K562 (cell line): ENCODE measurements around the gene EML5. TPM values are rescaled to one million over a fixed set of nuclear protein-coding genes. Genes with fewer than 3 reads are reported as not detected.
A peak's percentile ranks its signal among the peaks of the same experiment; 100 is the strongest.

Source experiments
- ATAC-seq: fragments of 200-7000 bp; cut with Tn5 transposase; 3 replicates; pipeline ENCODE4 v1.9.1; 2020; ENCODE audit warnings: moderate library complexity
- BruUV-seq: library from RNA; stranded (reverse); fragments of 400-500 nt; replicated peaks from 2 replicates; lab custom pipeline; 2021; lab: Mats Ljungman, UMichigan
- CTCF ChIA-PET: fragments of 300-600 bp; formaldehyde crosslinking; extraction: SDS; loops from one replicate; lab custom pipeline; 2021; ENCODE audit warnings: low intra/inter-chr PET ratio; lab: Yijun Ruan, JAX
- POLR2A ChIA-PET: fragments of 300-600, 350-650 bp; sonication (Branson Sonifier 250); formaldehyde crosslinking; extraction: SDS; loops from one replicate; lab custom pipeline; 2021; ENCODE audit warnings: antibody characterized with exemption, inconsistent platforms; lab: Yijun Ruan, JAX
- DNase-seq, 4 experiments: peaks; one replicate each; pipeline versions ENCODE4 v3.0.0 to v3.0.0-alpha.2; 2011 to 2018; ENCODE audit warnings: low spot score in 3 of 4, mixed read lengths in 3 of 4; ENCODE audit errors: extremely low read depth in 1 of 4
- FAIRE-seq: peaks from 2 replicates; lab custom pipeline; 2011; peaks lifted over from hg19 to GRCh38; lab: Jason Lieb, UNC
- H2AFZ ChIP-seq: 2 replicates; pipeline ENCODE4 v1.6.0; 2011; ENCODE audit warnings: low read depth, low read length, control low read depth, inconsistent platforms
- H3K27ac ChIP-seq: fragments of 200-600 bp; 3 replicates; pipeline ENCODE4 v1.8.0; 2011; ENCODE audit warnings: low read depth, mild to moderate bottlenecking, control low read depth, inconsistent platforms, low read length, moderate library complexity, mixed read lengths; ENCODE audit errors: extremely low read depth
- H3K27me3 ChIP-seq, 2 experiments: fragments of 300-600 bp in 1 of 2; 2 replicates in 1 of 2; 3 replicates in 1 of 2; pipeline versions ENCODE4 v1.6.0 to v1.8.0; 2011; ENCODE audit warnings: inconsistent platforms in 2 of 2, low read length in 2 of 2, mild to moderate bottlenecking in 1 of 2, mixed read lengths in 1 of 2, moderate library complexity in 1 of 2; ENCODE audit not compliant: control insufficient read depth in 2 of 2, insufficient read depth in 2 of 2
- H3K36me3 ChIP-seq: fragments of 300-600 bp; 3 replicates; pipeline ENCODE4 v1.8.0; 2011; ENCODE audit warnings: mild to moderate bottlenecking, low read length, inconsistent platforms; ENCODE audit not compliant: control insufficient read depth, insufficient read depth
- H3K4me1 ChIP-seq, 2 experiments: fragments of 200-600 bp in 1 of 2; replicated peaks in 1 of 2; 2 replicates in 1 of 2; 3 replicates in 1 of 2; pipeline versions ENCODE4 v1.5.1 to v1.8.0; 2011; ENCODE audit warnings: inconsistent platforms in 2 of 2, low read length in 2 of 2, mild to moderate bottlenecking in 1 of 2, mixed read lengths in 1 of 2, moderate library complexity in 1 of 2; ENCODE audit not compliant: control insufficient read depth in 2 of 2, insufficient read depth in 2 of 2
- H3K4me2 ChIP-seq: 2 replicates; pipeline ENCODE4 v1.6.1; 2011; ENCODE audit warnings: low read length, control low read depth, inconsistent platforms, mixed read lengths; ENCODE audit not compliant: insufficient read depth
- H3K4me3 ChIP-seq: fragments of 200-600 bp; sonication (generic), shearing (Covaris generic); 2 replicates; pipeline ENCODE4 v1.5.1; 2016; ENCODE audit warnings: control low read depth, inconsistent platforms
- H3K79me2 ChIP-seq: fragments of 200-600 bp; 3 replicates; pipeline ENCODE4 v1.8.0; 2011; ENCODE audit warnings: low read length, inconsistent platforms; ENCODE audit not compliant: control insufficient read depth, insufficient read depth
- H3K9ac ChIP-seq, 2 experiments: 2 replicates each; pipeline versions ENCODE4 v1.6.0 to v1.6.1; 2011; ENCODE audit warnings: low read depth in 2 of 2, low read length in 2 of 2, control low read depth in 1 of 2, inconsistent platforms in 1 of 2, mild to moderate bottlenecking in 1 of 2, mixed read lengths in 1 of 2; ENCODE audit not compliant: insufficient read depth in 1 of 2
- H3K9me1 ChIP-seq: one replicate; pipeline ENCODE4 v1.6.0; 2011; ENCODE audit warnings: inconsistent platforms, mild to moderate bottlenecking, low read length, moderate library complexity; ENCODE audit not compliant: control insufficient read depth, insufficient read depth
- H3K9me3 ChIP-seq: replicated peaks from 2 replicates; pipeline ENCODE4 v1.5.1; 2011; ENCODE audit warnings: low read depth, low read length, inconsistent platforms; ENCODE audit not compliant: control insufficient read depth, insufficient read depth
- H4K20me1 ChIP-seq: replicated peaks from 2 replicates; pipeline ENCODE4 v1.6.1; 2011; ENCODE audit warnings: low read length, inconsistent platforms, mixed read lengths; ENCODE audit not compliant: control insufficient read depth, insufficient read depth
- CEBPG ChIP-seq, 3 experiments: fragments of 200-800 bp in 1 of 3; sonication (Bioruptor generic) in 1 of 3; sonication (generic) in 1 of 3; formaldehyde crosslinking in 1 of 3; IDR thresholded peaks in 2 of 3; conservative IDR thresholded peaks in 1 of 3; 2 replicates each; pipeline versions ENCODE4 v1.6.1 to v1.8.0; 2016 to 2022; ENCODE audit warnings: missing compliant biosample characterization in 2 of 3, missing genetic modification characterization in 2 of 3, mild to moderate bottlenecking in 1 of 3, missing genetic modification reagents in 1 of 3
- CTBP1 ChIP-seq: fragments of 450-650 bp; IDR thresholded peaks from 2 replicates; pipeline ENCODE4 v1.6.1; 2016; ENCODE audit warnings: borderline replicate concordance
- ELK1 ChIP-seq: sonication (generic); formaldehyde crosslinking; IDR thresholded peaks from 2 replicates; pipeline ENCODE4 v1.8.1; 2022; ENCODE audit warnings: missing genetic modification reagents
- RCOR1 ChIP-seq, 2 experiments: IDR thresholded peaks; 2 replicates each; pipeline ENCODE4 v1.6.1; 2012; ENCODE audit warnings: low read depth in 2 of 2, low read length in 2 of 2, borderline replicate concordance in 1 of 2, improper control_type of control experiment in 1 of 2
- RREB1 ChIP-seq: fragments of 250-450 bp; sonication (Bioruptor Pico); IDR thresholded peaks from 2 replicates; pipeline ENCODE4 v1.4.0; 2020
- SRF ChIP-seq, 2 experiments: fragments of 250-450, 450-650 bp in 1 of 2; sonication (Bioruptor Pico) in 1 of 2; sonication (generic) in 1 of 2; formaldehyde crosslinking; IDR thresholded peaks; 2 replicates each; pipeline versions ENCODE4 v1.5.0 to v1.5.1; 2020 to 2022; ENCODE audit warnings: mild to moderate bottlenecking in 1 of 2, missing genetic modification reagents in 1 of 2
- UBTF ChIP-seq, 2 experiments: IDR thresholded peaks; 2 replicates each; pipeline ENCODE4 v1.6.1; 2012; ENCODE audit warnings: improper control_type of control experiment in 2 of 2, low read depth in 2 of 2, low read length in 2 of 2, borderline replicate concordance in 1 of 2
- ZNF589 ChIP-seq: fragments of 200-800 bp; sonication (Bioruptor generic); IDR thresholded peaks from 2 replicates; pipeline ENCODE4 v1.6.1; 2016; ENCODE audit warnings: low read depth, missing genetic modification characterization, missing compliant biosample characterization
- WGBS: fragments of 100-300 bp; shearing (Covaris generic); methylation state at CpG from one replicate; pipeline ENCODE4 v1.1.6; 2016; ENCODE audit warnings: low coverage, mixed read lengths; ENCODE audit not compliant: insufficient coverage; ENCODE audit errors: missing lambda C conversion rate; 5-methylcytosine and 5-hydroxymethylcytosine counted together
- in situ Hi-C: fragments of 300-500 bp; cut with MboI; formaldehyde crosslinking; loops from 4 replicates; pipeline ENCODE4 v1.15.0; 2018; ENCODE audit warnings: inconsistent platforms, mixed read lengths
- intact Hi-C: fragments of 100-400 bp; cut with micrococcal nuclease; formaldehyde crosslinking; loops from 2 replicates; pipeline ENCODE4 v1.14.2; 2022
- polyA plus RNA-seq, 8 experiments: library from polyadenylated mRNA; depleted of rRNA in 4 of 8; stranded (reverse) in 5 of 8; unstranded in 3 of 8; fragments of >200 nt; fragmentation: Nextera tagmentation in 2 of 8; fragmentation: Illumina TruSeq in 1 of 8; extraction: Ambion mirVana in 2 of 8; extraction: Trizol in 1 of 8; gene quantifications; 2 replicates each; pipeline versions ENCODE4 v1.2.1 to v1.2.3, GENCODE V29; 2011 to 2014; ENCODE audit warnings: inconsistent platforms in 1 of 8, missing spikeins in 1 of 8
- total RNA-seq, 7 experiments: library from RNA; depleted of rRNA in 6 of 7; stranded (reverse); fragments of >200 nt in 6 of 7; fragmentation: Illumina TruSeq in 2 of 7; extraction: Trizol in 2 of 7; gene quantifications; 2 replicates each; pipeline versions ENCODE4 v1.2.1 to v1.2.3, GENCODE V29; 2011 to 2021; ENCODE audit warnings: low replicate concordance in 1 of 7

Gene EML5
- total and polyA plus RNA-seq, 9 of the 15 experiments (the other 6 are each of a cell fraction or from before 2014, with no cell fraction given): 0.06 to 0.34 (median 0.22) TPM

GRCh38 chr14:88683119-88683518 is 109.6 kb downstream of the EML5 start (continued):
- TF ChIP-seq RREB1 (CRISPR knock-in tag): no peak
- TF ChIP-seq, all 486 proteins: peak for 0

GRCh38 chr14:88682495-88683114 is 110.1 kb downstream of the EML5 start:
- BruUV-seq: no TSS peak
- peak; percentile 98 for ATAC-seq
- no peaks in the 10 kb centered on the region for H3K9me1 ChIP-seq
- no peak for TF ChIP-seq ZNF589 (CRISPR knock-in tag)
- 0 out of 4 replicates have a peak, but pooled peaks of 1 of the 2 experiments have one; percentile 55 for TF ChIP-seq RCOR1 (IDR thresholded peaks at IDR 0.05; ENCODE audit: borderline replicate concordance in 1 of 2, low read depth in 2 of 2, low read length in 2 of 2)
- TF ChIP-seq CEBPG (CRISPR knock-in tag; IDR thresholded peaks at IDR 0.05): no peak
- peak; percentile 66 to 72 for TF ChIP-seq CEBPG (tag; conservative IDR thresholded peaks at IDR 0.05 in 1 of 2, IDR thresholded peaks at IDR 0.05 in 1 of 2)
- TF ChIP-seq CTBP1: peak; percentile 69
- no peak for TF ChIP-seq SRF (CRISPR knock-in tag; IDR thresholded peaks at IDR 0.05)
- TF ChIP-seq UBTF (IDR thresholded peaks at IDR 0.05; ENCODE audit: borderline replicate concordance in 1 of 2, low read depth in 2 of 2, low read length in 2 of 2): 0 out of 4 replicates have a peak, but pooled peaks of 1 of the 2 experiments have one; percentile 40
- no peak for TF ChIP-seq ELK1 (CRISPR knock-in tag)

More at GRCh38 chr14:88682495-88683114, 110.1 kb downstream of the EML5 start:
- CTCF ChIA-PET: no interaction called here
- WGBS: 1% methylated on average over 5 of the region's 5 CpGs
- intact Hi-C loops (no loop called here), in situ Hi-C loops (no loop called here)
- peak in 2 of 4 experiments; percentile 4 to 19 for DNase-seq
- Histone ChIP-seq H2AFZ (no peak overlapping the region), H3K27me3 (no peaks in the 10 kb centered on the region), H3K79me2 (no peaks in the 10 kb centered on the region), H3K36me3 (no peaks in the 10 kb centered on the region), H3K4me2 (no peak overlapping the region), H3K9ac (no peak overlapping the region), H3K4me3 (no peak overlapping the region), H4K20me1 (no peaks in the 10 kb centered on the region), H3K27ac (no peak overlapping the region), H3K4me1 (peaks cover 0 to 4% of the 10 kb centered on the region in 2 experiments; a peak in 2 of 5 replicates), H3K9me3 (no peaks in the 10 kb centered on the region)
- FAIRE-seq: no peak
- POLR2A ChIA-PET: no interaction called here
